DMS 273 treated with DMSO at 0.1 percent for 48 hours (cell line): ENCODE results near the gene RBM19.
"Not testable (repeated sequence)": the region's sequence is repeated elsewhere in the genome, so short reads cannot be mapped to it uniquely, and the experiment has no call there.

Experiments used
- DNase-seq: peaks from one replicate; lab custom pipeline; 2025; lab: John Stamatoyannopoulos, UW

The RBM19 gene

GRCh38 chr12:113965951-113966797, at the start of gene RBM19:
TSS of gene RBM19 (minus strand) at chr12:113966325. CDS start at chr12:113966227, 98 bp downstream.
- peak; percentile 79 for DNase-seq

GRCh38 chr12:114015851-114016250, 49.7 kb upstream of the RBM19 start:
- no peak for DNase-seq

- no peak for DNase-seq
Measured at GRCh38 chr12:114013575-114014345, 47.6 kb upstream of the RBM19 start.

GRCh38 chr12:114012744-114013431, 46.8 kb upstream of the RBM19 start:
- DNase-seq, result no peak

- DNase-seq, result no peak
Measured at GRCh38 chr12:114011711-114012110, 45.6 kb upstream of the RBM19 start.

- DNase-seq, result no peak
Measured at GRCh38 chr12:114006482-114007425, 40.6 kb upstream of the RBM19 start.

- no peak for DNase-seq
Measured at GRCh38 chr12:114004402-114004801, 38.3 kb upstream of the RBM19 start.

GRCh38 chr12:114003286-114003685, 37.2 kb upstream of the RBM19 start:
- DNase-seq, result no peak

- no peak for DNase-seq
Measured at GRCh38 chr12:114001511-114002340, 35.6 kb upstream of the RBM19 start.

- DNase-seq, result no peak
Measured at GRCh38 chr12:114000861-114001260, 34.7 kb upstream of the RBM19 start.

GRCh38 chr12:114000261-114000660, 34.1 kb upstream of the RBM19 start:
- DNase-seq, result not testable (repeated sequence)

- no peak for DNase-seq
Measured at GRCh38 chr12:113997365-113997764, 31.2 kb upstream of the RBM19 start.

- DNase-seq, result no peak
Measured at GRCh38 chr12:113996026-113996425, 29.9 kb upstream of the RBM19 start.

GRCh38 chr12:113994051-113994450, 27.9 kb upstream of the RBM19 start:
- DNase-seq, result no peak

- DNase-seq, result not testable (repeated sequence)
Measured at GRCh38 chr12:113992751-113993150, 26.6 kb upstream of the RBM19 start.

- no peak for DNase-seq
Measured at GRCh38 chr12:113991224-113992044, 25.3 kb upstream of the RBM19 start.

GRCh38 chr12:113990250-113991223, 24.4 kb upstream of the RBM19 start:
- DNase-seq, result no peak

GRCh38 chr12:113988976-113989375, 22.9 kb upstream of the RBM19 start:
- no peak for DNase-seq
